ENCODE measurements around the gene CHKA. TPM values are rescaled to one million over a fixed set of nuclear protein-coding genes. Genes with fewer than 3 reads are reported as not detected.

CHKA gene
- total RNA-seq, 4 donors from 2014 or later, result 86.8 to 106 (median 93.1) TPM

- Histone ChIP-seq H3K9me3 (no peaks in the 10 kb centered on the region), H3K4me3 (replicated peaks in 1 of 3) (no peak overlapping the region), H3K36me3 (no peaks in the 10 kb centered on the region), H3K4me1 (peaks cover 7 to 10% of the 10 kb centered on the region in 2 donors), H3K27me3 (no peaks in the 10 kb centered on the region), H3K27ac (no peak overlapping the region)
- intact Hi-C loops (cut with DNase I), result no loop called here
- no peak for DNase-seq
- 85 to 91% methylated on average over 9 to 18 of the region's 18 CpGs for WGBS, 2 donors
- TF ChIP-seq POLR2A (IDR thresholded peaks at IDR 0.05) (no peak), CTCF (IDR thresholded peaks at IDR 0.05) (no peak)
Measured at GRCh38 chr11:68026391-68027105, 94.6 kb downstream of the CHKA start.

- intact Hi-C loops (cut with DNase I), result no loop called here
- 84 to 89% methylated on average over 5 of the region's 5 CpGs for WGBS, 2 donors
Measured at GRCh38 chr11:68025047-68025446, 96.1 kb downstream of the CHKA start.

DNA sequence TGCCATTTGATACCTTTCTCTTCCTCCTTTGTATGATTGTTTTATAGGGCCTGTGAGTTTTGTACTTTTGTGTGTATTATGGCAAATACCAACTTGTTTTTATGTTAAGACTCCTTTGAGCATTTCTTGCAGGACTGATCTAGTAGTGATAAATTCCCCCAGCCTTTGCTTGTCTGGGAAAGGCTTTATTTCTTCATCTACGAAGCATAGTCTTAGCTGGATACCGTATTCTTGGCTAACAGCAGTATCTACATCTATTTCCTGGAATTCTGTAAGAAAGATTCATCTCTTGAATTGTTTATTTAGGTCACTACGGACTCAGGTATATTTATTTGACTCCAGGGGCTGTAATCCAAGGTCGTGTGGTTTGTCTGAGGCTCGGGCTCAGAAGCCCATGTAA is 96.7 kb downstream of the CHKA start:
- H3K36me3 ChIP-seq, result no peaks in the 10 kb centered on the region
- WGBS, 2 donors, result 85 to 87% methylated on average over 5 of the region's 5 CpGs
- TF ChIP-seq POLR2A (IDR thresholded peaks at IDR 0.05) (no peak), CTCF (IDR thresholded peaks at IDR 0.05) (no peak)
- intact Hi-C loops (cut with DNase I), result no loop called here
- no peak overlapping the region for H3K27ac ChIP-seq
- no peak overlapping the region for H3K4me3 ChIP-seq (replicated peaks in 1 of 3)
- peaks cover 0 to 2% of the 10 kb centered on the region in 2 donors for H3K4me1 ChIP-seq
- DNase-seq, result no peak
- no peaks in the 10 kb centered on the region for H3K9me3 ChIP-seq
- no peaks in the 10 kb centered on the region for H3K27me3 ChIP-seq

More at GRCh38 chr11:68025047-68025446, 96.1 kb downstream of the CHKA start:
- Histone ChIP-seq H3K4me1 (peaks cover 0 to 5% of the 10 kb centered on the region in 2 donors), H3K27ac (no peak overlapping the region), H3K36me3 (no peaks in the 10 kb centered on the region), H3K4me3 (replicated peaks in 1 of 3) (no peak overlapping the region), H3K27me3 (no peaks in the 10 kb centered on the region), H3K9me3 (no peaks in the 10 kb centered on the region)
- TF ChIP-seq CTCF (IDR thresholded peaks at IDR 0.05) (no peak), POLR2A (IDR thresholded peaks at IDR 0.05) (no peak)
- no peak for DNase-seq

DNA sequence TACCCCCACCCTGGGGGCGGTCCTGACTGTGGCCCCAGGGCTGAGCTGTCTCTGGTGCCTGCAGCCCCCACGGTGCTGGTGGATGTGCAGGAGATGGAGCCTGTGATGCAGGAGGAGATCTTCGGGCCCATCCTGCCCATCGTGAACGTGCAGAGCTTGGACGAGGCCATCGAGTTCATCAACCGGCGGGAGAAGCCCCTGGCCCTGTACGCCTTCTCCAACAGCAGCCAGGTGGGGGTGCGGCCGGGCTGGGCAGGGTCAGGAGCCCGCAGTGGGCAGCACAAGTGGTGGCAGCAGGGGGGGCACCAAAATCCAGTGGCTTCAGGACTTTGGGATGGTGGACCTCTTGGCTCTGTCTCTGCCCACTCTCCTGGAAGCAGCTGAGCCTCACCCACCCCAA is 98.7 kb downstream of the CHKA start:
- no peak for TF ChIP-seq CTCF (IDR thresholded peaks at IDR 0.05)
- TF ChIP-seq POLR2A (IDR thresholded peaks at IDR 0.05), result no peak
- Histone ChIP-seq H3K4me3 (replicated peaks in 1 of 3) (no peak overlapping the region), H3K4me1 (no peaks in the 10 kb centered on the region), H3K27ac (no peak overlapping the region), H3K27me3 (no peaks in the 10 kb centered on the region), H3K36me3 (no peaks in the 10 kb centered on the region), H3K9me3 (no peaks in the 10 kb centered on the region)
- 87 to 90% methylated on average over 12 to 13 of the region's 13 CpGs for WGBS, 2 donors
- DNase-seq, result no peak
- intact Hi-C loops (cut with DNase I), result no loop called here

GRCh38 chr11:68021167-68021787 is 99.9 kb downstream of the CHKA start:
- Histone ChIP-seq H3K27ac (no peak overlapping the region), H3K9me3 (no peaks in the 10 kb centered on the region), H3K27me3 (no peaks in the 10 kb centered on the region), H3K4me3 (replicated peaks in 1 of 3) (no peak overlapping the region), H3K4me1 (peaks cover 0 to 6% of the 10 kb centered on the region in 2 donors), H3K36me3 (no peaks in the 10 kb centered on the region)
- WGBS, 2 donors, result 72 to 83% methylated on average over 14 to 20 of the region's 27 CpGs
- intact Hi-C loops (cut with DNase I), result no loop called here
- peak; percentile 53 to 57 for DNase-seq
- TF ChIP-seq CTCF (IDR thresholded peaks at IDR 0.05) (peak in 4 of 6 experiments; percentile 24 to 38 (median 36)), POLR2A (IDR thresholded peaks at IDR 0.05) (no peak)

Data from thyroid gland (tissue), 4 donors.